GM18519 (cell line): Measurements from ENCODE around the gene UBE4A.
A peak's percentile ranks its signal among the peaks of the same experiment; 100 is the strongest.
"Not testable (repeated sequence)": the region's sequence is repeated elsewhere in the genome, so short reads cannot be mapped to it uniquely, and the experiment has no call there.

Experiments used
- ATAC-seq: cut with Tn5 transposase; IDR thresholded peaks from one replicate; pipeline ENCODE4 v1.9.1; 2021; ENCODE audit warnings: mild to moderate bottlenecking, moderate library complexity; ENCODE audit not compliant: unreplicated experiment, low FRiP score

UBE4A gene

GRCh38 chr11:118397448-118397847 lies 38.0 kb downstream of the UBE4A start:
- no peak for ATAC-seq

- peak; percentile 49 for ATAC-seq
These were observed 39.6 kb downstream of the UBE4A start for GRCh38 chr11:118398791-118399559.

- ATAC-seq, result no peak
These were observed 41.9 kb downstream of the UBE4A start, which contains the start of gene ATP5MG for GRCh38 chr11:118401151-118401879. ATP5MG (plus strand) TSS chr11:118401606; CDS start chr11:118401666, 60 bp downstream.

- no peak for ATAC-seq
These were observed 42.6 kb downstream of the UBE4A start for GRCh38 chr11:118401880-118402590.

GRCh38 chr11:118402594-118402993 lies 43.2 kb downstream of the UBE4A start:
- ATAC-seq, result not testable (repeated sequence)

- no peak for ATAC-seq
These were observed 47.3 kb downstream of the UBE4A start for GRCh38 chr11:118406599-118407166.

- no peak for ATAC-seq
These were observed 50.8 kb downstream of the UBE4A start for GRCh38 chr11:118410055-118410745.

GRCh38 chr11:118411530-118411929 lies 52.1 kb downstream of the UBE4A start:
- ATAC-seq, result no peak

GRCh38 chr11:118412921-118413320 lies 53.5 kb downstream of the UBE4A start:
- ATAC-seq, result no peak

GRCh38 chr11:118415062-118415738 lies 55.8 kb downstream of the UBE4A start:
- ATAC-seq, result no peak

- no peak for ATAC-seq
These were observed 56.3 kb downstream of the UBE4A start for GRCh38 chr11:118415739-118416068.

GRCh38 chr11:118416900-118417299 lies 57.5 kb downstream of the UBE4A start:
- ATAC-seq, result not testable (repeated sequence)

GRCh38 chr11:118417801-118418200 lies 58.4 kb downstream of the UBE4A start:
- no peak for ATAC-seq

- ATAC-seq, result no peak
These were observed 59.4 kb downstream of the UBE4A start for GRCh38 chr11:118418766-118419165.

- no peak for ATAC-seq
These were observed 68.3 kb downstream of the UBE4A start for GRCh38 chr11:118427707-118428106.

GRCh38 chr11:118430956-118431355 lies 71.6 kb downstream of the UBE4A start:
- ATAC-seq, result no peak

- no peak for ATAC-seq
These were observed 74.7 kb downstream of the UBE4A start for GRCh38 chr11:118434123-118434552.

- no peak for ATAC-seq
These were observed 75.3 kb downstream of the UBE4A start for GRCh38 chr11:118434553-118435289.

- ATAC-seq, result peak; percentile 10
These were observed 76.0 kb downstream of the UBE4A start for GRCh38 chr11:118435290-118435892.
